NCI-H510A treated with DMSO at 0.1 percent for 48 hours (cell line): Measurements from ENCODE around the gene LRPAP1.
"Not testable (repeated sequence)": the region's sequence is repeated elsewhere in the genome, so short reads cannot be mapped to it uniquely, and the experiment has no call there.

Experiments used
- DNase-seq: peaks from one replicate; lab custom pipeline; 2025; lab: John Stamatoyannopoulos, UW

The LRPAP1 gene, protein sequence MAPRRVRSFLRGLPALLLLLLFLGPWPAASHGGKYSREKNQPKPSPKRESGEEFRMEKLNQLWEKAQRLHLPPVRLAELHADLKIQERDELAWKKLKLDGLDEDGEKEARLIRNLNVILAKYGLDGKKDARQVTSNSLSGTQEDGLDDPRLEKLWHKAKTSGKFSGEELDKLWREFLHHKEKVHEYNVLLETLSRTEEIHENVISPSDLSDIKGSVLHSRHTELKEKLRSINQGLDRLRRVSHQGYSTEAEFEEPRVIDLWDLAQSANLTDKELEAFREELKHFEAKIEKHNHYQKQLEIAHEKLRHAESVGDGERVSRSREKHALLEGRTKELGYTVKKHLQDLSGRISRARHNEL

DNA sequence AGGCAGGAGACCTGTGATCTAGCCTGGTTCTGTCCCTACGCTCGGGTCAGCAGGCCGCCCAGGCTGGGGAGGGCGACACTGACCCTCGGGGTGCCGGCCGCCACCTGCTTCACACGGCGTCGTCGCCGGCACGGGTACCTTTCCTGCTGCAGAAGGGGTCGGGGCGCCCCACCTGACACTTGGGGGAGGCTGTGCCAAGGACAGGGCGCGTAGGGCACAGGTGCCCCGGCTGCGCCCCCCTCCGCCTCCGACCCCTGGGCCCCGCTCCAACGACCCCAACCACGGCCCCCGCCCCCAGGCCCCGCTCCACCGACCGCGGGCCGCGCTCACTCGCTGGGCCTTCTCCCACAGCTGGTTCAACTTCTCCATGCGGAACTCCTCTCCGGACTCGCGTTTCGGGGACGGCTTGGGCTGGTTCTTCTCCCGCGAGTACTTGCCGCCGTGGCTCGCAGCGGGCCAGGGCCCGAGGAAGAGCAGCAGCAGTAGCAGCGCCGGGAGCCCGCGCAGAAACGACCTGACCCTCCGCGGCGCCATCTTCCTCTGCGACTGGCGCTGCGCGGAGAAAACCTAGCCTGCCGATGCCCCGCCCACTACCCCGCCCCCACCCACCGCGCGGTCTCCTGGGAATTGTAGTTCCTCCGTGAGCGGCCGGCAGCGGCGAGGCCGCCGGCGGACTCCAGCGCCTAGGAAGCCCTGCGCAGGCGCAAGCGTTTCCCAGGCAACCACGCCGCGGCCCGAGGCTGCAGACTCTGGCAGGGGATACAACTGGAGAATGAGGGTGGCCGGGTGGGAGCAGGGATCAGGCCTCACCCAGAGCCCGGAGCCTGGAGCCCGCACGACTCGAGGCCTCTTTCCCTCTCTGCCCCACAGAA, at the start of gene LRPAP1:
TSS of gene LRPAP1 (minus strand) at position 544 of the 872 bp plus-strand sequence. CDS start at position 534, 10 bp downstream.
- DNase-seq: peak; percentile 55

DNA sequence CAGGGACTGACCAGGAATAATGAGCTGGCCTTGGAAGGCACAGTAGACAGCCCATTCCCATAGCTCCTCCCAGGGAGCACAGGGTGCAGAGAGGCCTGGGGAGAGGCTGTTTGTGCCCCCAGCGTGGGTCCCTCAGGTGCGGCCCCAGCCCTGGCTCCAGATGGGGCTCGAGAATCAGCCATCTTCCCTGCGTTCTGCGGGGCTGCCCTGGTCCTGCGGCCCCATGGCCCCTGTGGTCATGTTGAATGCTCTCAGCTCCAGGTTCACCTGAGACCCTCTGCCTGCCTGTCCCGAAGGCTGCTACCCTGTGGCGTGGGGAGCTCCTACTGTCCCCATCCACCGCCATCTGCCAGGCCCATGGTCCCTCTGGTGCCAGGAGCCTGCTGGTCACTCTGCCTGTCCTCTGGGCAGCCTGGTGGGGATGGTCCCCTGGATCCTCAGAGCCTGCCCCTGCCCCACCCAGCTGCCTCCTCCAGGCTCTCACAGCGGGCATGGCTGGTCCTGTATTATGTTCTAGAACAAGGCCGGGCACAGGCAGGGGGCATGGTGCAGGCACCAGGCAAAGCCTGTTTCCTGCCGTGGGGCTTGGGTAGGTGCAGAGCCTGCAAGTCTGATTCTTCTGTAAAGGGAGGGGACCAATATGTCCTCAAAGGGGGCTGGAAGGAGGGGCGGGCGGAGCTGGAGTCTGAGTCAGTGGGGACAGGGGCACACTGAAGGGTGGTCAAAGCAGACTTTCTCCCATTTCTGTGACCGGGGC, 49.3 kb upstream of the LRPAP1 start:
- not testable (repeated sequence) for DNase-seq

DNA sequence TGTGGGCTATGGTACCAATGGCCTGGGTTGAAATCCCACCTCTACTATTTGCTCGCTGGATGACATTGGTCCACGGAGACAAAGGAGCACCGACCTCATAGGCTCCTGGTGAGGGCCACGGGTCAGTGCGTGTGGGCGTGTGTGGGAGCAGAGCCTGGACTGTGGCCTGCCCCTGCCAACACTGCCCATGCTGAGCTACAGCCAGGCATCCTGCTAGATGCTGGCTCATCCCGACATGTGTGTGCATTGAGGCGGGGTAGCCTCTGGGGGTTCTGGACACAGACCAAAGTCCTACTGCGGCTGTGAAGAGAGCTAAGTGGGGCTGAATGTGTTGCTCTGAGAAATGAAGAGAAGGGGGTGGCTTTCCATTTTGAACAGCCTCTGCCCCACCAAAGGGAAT, 48.6 kb upstream of the LRPAP1 start:
- DNase-seq: not testable (repeated sequence)

DNA sequence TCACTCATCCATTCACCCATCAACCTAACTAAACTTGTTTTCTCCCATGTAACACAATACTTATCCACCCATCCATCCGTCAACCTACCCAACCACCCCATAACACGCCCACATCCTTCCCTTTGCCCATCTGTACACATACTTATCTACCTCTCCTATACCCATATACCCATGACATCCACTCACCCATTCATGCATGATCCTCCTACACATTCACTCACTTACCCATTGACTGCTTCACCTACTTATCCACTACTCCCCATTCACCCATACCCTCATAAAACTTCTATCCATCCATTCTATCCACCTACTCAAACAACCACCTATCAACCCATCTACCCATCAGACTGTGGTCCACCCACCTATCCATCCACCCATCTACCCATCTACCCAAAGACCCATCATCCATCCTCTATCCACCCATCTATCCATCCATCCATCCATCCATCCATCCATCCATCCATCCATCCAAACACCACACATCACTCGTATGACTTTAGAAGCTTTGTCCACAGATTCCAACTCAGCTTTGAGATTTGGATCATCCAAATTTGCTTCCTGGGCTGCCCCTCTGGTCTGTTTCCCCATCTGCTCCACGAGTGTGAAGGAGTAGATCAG, 46.4 kb upstream of the LRPAP1 start:
- DNase-seq: not testable (repeated sequence)

DNA sequence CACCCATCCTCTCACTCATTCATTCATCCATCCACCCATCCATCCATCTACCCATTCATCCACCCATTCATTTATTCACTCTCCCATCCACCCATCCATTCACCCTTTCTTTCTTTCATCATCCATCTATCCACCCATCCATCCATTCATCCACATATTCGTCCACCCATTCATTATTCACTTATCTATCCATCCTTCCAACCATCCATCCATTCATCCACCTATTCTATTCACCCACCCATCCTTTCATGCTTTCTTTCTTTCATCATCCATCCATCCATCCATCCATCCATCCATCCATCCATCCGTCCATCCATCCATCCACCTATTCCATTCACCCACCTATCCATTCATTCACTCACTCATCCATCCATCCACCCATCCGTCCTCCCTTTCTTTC, 45.8 kb upstream of the LRPAP1 start:
- not testable (repeated sequence) for DNase-seq

DNA sequence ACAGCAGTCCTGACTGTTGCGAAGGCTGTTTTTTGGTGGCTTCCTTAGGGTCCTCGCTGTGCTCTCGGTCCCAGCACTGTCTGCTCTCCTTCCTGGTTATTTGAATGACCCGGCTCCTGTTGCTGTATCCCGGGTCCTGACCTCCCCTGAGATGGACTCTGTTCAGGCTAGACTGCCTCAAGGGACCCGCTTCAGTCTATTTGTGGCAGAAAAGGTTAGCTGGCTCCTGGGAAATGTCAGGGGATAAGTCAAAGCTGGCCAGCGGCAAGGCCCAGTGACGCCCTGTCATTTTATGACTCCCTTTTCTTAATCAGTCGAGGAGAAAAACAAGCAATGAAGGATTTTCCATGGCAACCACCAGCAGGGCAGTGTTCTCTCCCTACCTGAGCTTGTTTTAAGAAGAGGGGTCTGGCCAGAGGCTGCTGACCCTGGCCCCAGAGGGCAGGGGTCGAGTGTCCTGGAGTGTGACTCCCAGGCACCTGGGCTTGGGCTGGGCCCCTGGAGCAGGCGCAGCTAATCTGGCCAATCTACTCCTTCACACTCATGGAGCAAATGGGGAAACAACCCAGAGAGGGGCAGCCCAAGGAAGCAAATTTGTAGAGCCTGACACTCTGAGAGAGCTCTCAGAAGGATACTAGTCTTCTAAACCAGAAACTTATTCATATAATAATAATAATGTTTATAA, 45.1 kb upstream of the LRPAP1 start:
- DNase-seq: not testable (repeated sequence)

DNA sequence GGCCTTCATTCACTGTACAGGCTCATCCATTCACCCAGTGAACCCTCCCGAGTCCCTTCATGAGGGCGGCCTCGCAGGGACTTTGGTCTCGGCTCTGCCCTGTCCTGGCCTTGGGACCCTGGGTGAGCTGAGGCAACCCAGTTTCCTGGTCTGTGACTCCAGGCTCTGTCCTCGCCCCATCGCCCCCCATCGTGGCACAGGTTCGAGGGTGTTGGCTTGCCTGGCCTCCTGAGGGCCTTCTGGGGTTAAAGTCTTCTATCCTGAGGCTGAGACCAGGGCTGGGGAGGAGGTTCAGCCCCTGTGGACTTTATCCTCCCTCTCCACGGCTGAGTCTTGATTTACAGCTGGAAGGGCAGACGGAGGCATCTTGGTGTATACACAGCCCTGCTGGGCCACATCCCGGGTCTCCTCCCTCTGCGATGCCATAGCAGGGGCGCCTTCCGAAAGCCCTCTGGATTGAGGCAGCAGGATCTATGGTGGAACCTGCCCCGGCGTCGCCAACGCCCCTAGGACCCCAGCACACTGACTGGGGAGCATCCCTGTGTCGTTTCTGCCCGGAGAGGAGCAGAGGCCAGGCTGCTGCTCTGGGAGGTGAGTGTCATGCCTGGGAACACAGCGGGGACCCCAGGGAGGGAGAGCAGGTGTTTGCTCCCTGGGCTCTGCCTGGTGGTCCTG, 44.4 kb upstream of the LRPAP1 start:
- DNase-seq: not testable (repeated sequence)

DNA sequence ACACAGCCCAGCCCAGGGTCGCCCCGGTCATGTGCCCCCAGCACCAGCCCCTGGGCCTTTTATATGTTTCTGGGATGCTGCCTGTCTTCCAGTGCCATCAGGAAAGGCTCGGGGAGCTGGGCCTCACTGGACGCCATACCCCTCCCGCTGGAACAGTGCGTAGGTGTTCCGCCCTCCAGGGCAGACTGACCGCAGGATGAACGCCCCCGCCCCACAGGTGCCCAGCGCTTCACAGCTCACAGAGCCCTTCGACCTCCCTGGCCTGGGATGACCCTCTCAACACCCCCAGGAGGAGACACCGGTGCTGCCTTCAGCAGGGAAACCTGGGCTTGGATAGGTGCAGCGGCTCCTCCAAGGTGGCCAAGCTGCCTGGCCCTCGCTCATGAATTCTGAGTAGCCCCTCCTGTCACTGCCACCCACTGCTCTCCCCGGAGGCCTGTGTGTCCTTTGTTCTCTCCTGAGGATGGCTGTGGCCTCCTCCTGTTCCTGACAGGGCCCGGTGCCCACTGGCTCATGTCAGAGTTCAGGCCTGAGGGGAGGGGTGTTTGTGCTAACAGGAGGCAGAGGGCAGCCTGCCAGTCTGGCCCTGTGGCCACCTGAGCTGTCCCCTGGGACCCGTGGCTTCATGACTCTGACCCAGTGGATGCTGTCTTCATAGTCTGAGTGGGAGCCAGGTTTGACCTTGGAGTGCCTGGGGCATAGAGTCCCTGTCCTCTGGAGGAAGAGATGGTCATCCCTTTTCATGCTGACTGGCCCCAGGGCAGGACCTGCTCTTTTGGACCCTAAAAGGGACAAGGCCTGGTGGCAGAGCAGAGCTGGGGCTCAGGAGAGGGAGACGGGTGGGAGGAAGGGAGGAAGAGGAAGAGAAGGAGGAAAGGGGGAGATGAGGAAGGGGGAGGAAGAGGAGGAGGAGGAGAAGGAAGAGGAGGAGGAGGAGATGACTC, 43.5 kb upstream of the LRPAP1 start:
- not testable (repeated sequence) for DNase-seq

DNA sequence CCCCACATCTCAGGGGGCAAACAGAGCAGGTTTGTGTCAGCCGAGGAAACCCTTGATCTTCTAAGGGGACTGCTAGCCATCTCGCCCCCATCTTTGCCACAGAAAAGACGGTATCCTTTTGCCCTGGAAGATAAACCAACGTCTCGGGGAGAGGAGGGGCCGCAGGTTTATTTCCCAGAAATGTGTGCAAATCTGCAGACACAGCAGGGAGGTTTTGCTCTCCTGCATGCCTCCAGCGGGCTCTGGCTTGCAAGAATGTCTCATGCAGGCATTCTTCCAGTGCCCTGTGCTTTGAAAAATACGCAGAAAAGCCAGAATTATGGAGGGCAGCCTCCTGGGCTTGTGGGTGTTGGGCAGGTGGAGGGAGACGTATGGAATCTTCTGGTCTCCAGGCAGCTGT, 42.6 kb upstream of the LRPAP1 start:
- not testable (repeated sequence) for DNase-seq

DNA sequence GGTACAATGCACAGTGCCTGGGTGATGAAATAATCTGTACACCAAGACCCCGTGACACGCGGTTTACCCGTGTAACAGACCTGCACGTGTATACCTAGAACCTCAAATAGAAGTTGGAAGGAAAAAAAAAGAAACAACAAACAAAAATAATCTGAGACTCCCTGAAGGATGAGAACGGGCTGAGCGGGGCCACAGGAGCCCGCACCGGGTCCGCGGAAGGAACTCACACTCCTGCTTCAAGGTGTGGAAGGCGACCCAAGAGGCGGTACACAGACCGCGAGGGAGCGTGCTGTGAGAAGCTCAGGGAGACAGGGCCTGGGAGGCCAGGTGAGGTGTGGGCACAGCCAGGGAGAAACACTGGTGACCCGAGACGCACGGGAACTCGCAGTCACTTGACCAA, 42.1 kb upstream of the LRPAP1 start:
- not testable (repeated sequence) for DNase-seq

DNA sequence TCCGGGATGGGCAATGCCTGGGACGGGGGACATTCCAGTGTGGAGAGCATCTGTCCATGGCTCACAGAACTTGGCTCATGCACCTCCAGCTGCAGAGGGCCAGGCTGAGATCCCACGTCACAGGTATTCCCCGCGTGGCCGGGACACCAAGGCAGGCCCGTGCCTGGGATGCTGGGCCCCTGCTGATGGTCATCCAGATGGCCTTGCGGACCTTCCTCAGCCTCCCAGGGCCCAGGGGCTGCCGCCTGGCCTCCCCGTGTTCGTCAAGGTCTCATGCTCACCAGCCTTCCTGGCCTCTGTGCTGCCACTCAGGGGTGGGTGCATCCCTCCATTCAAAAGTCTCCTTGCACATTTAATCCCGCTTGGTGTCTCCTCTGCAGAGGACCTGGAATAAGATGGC, 40.9 kb upstream of the LRPAP1 start:
- DNase-seq: no peak

DNA sequence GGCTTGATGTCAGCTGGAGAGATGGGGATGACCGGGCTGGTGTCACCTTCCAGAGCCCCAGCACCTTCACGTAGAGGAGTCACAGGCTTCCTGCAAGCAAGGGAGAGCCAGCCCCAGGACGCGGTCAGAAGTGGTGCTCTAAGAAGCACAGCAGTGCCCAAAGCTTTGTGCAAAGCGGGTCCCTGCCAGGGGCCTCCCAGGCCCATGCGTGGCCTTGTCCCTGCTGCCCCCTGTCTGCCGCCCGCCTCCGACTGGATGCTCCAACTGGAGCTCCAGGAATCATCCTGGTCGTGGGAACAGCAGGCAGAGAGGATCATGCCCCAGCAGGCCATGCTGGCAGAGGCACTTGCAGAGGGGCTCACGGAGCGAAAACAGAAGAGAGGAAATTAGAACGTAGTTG, 40.1 kb upstream of the LRPAP1 start:
- DNase-seq: no peak

DNA sequence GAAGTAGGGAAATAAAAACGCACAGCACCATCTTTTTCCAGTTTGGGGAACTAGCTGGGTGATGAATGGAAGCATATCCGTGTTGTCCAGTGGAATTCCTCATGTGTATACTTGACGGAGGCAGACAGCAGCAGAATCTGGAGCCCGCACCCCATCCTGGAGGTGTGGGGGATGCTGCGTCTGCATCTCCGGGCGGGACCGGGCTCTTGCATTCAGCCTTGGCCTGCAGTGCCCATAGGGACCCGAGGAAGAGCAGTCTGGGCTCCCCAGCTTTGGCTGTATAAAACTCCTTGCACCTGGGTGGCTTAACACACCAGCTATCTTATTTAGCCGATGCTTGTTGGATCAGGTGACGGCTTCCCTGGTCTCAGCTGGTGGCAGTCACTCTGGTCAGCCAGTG, 39.7 kb upstream of the LRPAP1 start:
- no peak for DNase-seq

DNA sequence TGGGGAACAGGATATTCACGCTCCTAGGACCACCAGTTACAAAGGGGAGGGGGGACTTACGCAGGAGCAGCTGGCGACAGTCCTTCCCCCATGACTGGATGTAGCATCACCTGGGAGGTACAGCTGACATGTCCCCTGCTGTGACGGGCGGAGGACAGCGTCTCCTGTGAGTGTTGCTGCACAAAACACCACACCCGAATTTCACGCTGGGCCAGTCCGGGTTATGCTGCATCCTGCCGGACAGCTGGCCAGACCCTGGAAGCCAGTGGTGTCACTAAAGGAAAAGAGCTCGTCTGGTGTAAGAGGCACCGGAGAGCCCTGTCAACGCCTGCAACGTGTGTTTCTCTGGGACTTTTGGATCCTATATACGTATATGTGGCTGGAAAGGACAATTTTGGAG, 38.7 kb upstream of the LRPAP1 start:
- not testable (repeated sequence) for DNase-seq

DNA sequence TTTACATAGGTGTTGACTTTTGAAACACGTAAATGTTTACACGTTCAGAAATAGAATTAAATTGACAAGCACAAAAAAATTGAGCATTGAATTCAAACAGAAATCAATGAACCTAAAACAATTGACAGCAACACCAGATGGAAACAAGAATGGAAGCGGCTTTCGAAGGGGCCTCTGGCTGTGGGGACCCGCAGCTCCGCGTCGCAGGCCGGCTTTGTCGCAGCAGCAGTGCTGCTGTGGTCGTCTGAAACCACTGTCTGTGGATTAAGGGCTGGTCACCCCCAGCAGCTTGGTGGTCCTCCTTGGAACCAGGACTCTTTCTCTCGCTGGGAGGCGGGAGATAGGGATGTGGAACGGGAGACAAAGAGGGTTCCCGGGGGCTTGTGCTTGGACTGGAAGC, 37.4 kb upstream of the LRPAP1 start:
- DNase-seq: not testable (repeated sequence)

DNA sequence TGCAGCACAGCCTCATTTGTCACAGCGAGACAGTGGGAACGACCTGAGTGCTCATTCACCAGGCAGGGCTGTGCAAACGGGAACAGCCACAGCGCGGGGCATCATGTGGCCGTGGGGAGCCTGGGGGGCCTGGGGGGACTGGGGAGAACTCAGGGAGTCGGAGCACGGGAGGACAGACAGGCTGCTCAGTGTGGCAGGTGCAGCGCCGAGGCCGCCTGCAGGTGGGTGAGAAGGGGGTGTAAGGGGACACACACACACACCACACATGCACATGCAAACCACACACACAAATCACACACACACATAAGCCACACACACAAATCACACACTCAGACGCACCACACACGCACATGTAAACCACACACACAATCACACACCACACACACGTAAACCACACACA, 34.5 kb upstream of the LRPAP1 start:
- not testable (repeated sequence) for DNase-seq

DNA sequence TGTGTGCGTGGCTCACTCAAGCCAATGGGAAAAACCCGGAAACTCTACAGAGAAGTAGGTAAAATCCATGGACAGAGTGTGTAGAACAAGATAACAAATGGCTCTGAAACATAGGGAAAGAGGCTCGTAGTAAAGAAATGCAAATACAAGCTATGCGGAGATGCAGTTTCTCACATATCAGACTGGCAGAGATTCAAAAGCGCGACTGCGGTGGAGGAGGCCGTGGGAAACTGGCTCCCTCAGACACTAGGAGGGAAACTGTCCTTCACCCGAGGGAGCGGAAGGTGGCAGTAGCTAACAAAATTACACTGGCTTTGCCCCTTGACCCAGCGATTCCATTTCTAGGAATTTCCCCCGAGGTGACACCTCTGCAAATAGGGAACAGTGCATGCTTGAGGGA, 34.1 kb upstream of the LRPAP1 start:
- DNase-seq: not testable (repeated sequence)

DNA sequence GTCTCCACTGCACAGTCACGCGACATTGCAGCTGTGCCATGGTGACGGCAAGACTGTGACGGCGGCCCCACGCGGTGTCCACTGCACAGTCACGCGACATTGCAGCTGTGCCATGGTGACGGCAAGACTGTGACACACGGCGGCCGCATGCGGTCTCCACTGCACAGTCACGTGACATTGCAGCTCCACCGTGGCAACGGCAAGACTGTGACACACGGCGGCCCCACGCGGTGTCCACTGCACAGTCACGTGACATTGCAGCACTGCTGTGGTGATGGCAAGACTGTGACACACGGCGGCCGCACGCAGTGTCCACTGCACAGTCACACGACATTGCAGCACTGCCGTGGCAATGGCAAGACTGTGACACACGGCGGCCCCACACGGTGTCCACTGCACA, 32.7 kb upstream of the LRPAP1 start:
- not testable (repeated sequence) for DNase-seq

DNA sequence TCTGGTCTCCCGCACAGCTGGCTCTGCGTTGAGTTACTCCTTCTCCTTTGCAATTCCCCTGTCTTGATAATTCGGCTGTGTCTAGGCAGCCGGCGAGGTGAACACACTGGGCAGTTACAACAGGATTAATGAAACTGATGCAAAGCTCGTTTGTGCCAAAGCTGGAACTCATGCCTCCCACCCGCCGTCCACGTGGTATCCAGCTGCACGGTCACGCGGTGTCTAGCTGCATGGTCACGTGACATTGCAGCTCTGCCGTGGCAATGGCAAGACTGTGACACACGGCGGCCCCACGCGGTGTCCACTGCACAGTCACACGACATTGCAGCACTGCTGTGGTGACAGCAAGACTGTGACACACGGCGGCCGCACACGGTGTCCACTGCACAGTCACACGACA, 31.2 kb upstream of the LRPAP1 start:
- no peak for DNase-seq
